ENCODE data around the gene VSIR.

DNA sequence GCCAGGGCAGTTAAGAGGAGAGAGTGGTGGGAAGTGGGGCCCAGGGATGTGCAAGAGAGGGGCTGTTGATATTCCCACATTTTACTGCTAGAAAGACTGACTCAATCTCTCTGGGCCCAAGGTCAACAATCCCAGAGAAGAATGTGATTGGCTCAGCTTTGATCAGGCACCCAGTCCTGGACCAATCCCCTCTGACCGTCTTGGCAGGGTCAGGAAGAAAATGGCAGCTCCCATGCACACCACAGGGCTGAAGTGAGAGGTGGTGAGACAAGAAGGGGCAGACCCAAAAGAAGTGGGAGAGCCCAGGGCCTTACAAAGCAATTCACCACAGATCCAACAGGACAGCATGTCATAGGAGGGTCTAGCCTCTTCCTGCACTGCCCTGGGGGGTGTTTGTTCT is 50.5 kb downstream of the VSIR start:
- TF ChIP-seq, protein P1, sequence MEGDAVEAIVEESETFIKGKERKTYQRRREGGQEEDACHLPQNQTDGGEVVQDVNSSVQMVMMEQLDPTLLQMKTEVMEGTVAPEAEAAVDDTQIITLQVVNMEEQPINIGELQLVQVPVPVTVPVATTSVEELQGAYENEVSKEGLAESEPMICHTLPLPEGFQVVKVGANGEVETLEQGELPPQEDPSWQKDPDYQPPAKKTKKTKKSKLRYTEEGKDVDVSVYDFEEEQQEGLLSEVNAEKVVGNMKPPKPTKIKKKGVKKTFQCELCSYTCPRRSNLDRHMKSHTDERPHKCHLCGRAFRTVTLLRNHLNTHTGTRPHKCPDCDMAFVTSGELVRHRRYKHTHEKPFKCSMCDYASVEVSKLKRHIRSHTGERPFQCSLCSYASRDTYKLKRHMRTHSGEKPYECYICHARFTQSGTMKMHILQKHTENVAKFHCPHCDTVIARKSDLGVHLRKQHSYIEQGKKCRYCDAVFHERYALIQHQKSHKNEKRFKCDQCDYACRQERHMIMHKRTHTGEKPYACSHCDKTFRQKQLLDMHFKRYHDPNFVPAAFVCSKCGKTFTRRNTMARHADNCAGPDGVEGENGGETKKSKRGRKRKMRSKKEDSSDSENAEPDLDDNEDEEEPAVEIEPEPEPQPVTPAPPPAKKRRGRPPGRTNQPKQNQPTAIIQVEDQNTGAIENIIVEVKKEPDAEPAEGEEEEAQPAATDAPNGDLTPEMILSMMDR (IDR thresholded peaks at IDR 0.05 in 2 of 3, conservative IDR thresholded peaks at IDR 0.05 in 1 of 3; ENCODE audit: borderline replicate concordance in 1 of 3, insufficient read depth in 1 of 3, low read depth in 2 of 3, low read length in 2 of 3): no peak
- TF ChIP-seq YY1 (IDR thresholded peaks at IDR 0.05; ENCODE audit: extremely low read depth, insufficient replicate concordance, low read depth, low read length) (no peak), POLR2A (IDR thresholded peaks at IDR 0.05; ENCODE audit: borderline replicate concordance, extremely low read depth, insufficient read depth, insufficient read length) (no peak), EGR1 (IDR thresholded peaks at IDR 0.05; ENCODE audit: low read depth) (no peak), EZH2phosphoT487 (IDR thresholded peaks at IDR 0.05; ENCODE audit: borderline replicate concordance) (no peak), CBX3 (IDR thresholded peaks at IDR 0.05; ENCODE audit: low read depth) (no peak)
- TF ChIP-seq, protein P2, sequence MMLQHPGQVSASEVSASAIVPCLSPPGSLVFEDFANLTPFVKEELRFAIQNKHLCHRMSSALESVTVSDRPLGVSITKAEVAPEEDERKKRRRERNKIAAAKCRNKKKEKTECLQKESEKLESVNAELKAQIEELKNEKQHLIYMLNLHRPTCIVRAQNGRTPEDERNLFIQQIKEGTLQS (IDR thresholded peaks at IDR 0.05): no peak

All from HCT116 (cell line).